ENCODE data around the gene PHC2.
"Not testable (repeated sequence)": the region's sequence is repeated elsewhere in the genome, so short reads cannot be mapped to it uniquely, and the experiment has no call there.

The PHC2 gene

GRCh38 chr1:33301273-33301984 lies 129.5 kb downstream of the PHC2 start:
- no peak for TF ChIP-seq ZNF274 (IDR thresholded peaks at IDR 0.05; ENCODE audit: low read depth, low read length)
- H3K4me3 ChIP-seq (ENCODE audit: low read length), result no peak overlapping the region

DNA sequence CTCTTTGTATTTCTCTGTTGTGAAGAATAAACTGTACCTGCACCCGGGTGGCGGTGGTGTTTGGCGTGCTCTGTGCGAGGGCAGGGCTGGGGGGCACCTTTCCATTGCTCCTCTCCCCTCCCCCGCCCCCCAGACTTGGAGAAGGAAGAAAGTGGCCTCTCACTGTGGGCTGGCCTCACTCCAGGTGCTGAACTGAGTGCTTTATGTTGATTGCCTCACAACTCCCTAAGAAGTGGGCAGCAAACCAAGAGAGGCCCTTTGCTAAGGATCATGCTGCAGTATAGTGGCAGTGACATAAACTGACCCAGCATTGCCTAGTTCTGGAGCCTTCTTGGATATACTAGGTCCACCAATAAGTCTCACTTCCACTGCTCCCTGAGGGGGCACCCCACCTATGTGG lies 130.2 kb downstream of the PHC2 start:
- H3K4me3 ChIP-seq (ENCODE audit: low read length), result no peak overlapping the region
- TF ChIP-seq ZNF274 (IDR thresholded peaks at IDR 0.05; ENCODE audit: low read depth, low read length), result no peak

- TF ChIP-seq ZNF274 (IDR thresholded peaks at IDR 0.05; ENCODE audit: low read depth, low read length), result no peak
- no peak overlapping the region for H3K4me3 ChIP-seq (ENCODE audit: low read length)
These were observed 131.3 kb downstream of the PHC2 start for GRCh38 chr1:33299461-33300155.

GRCh38 chr1:33298623-33299277 lies 132.1 kb downstream of the PHC2 start:
- no peak for TF ChIP-seq ZNF274 (IDR thresholded peaks at IDR 0.05; ENCODE audit: low read depth, low read length)
- H3K4me3 ChIP-seq (ENCODE audit: low read length), result no peak overlapping the region

GRCh38 chr1:33297911-33298622 lies 132.8 kb downstream of the PHC2 start:
- H3K4me3 ChIP-seq (ENCODE audit: low read length), result no peak overlapping the region
- TF ChIP-seq ZNF274 (IDR thresholded peaks at IDR 0.05; ENCODE audit: low read depth, low read length), result no peak

DNA sequence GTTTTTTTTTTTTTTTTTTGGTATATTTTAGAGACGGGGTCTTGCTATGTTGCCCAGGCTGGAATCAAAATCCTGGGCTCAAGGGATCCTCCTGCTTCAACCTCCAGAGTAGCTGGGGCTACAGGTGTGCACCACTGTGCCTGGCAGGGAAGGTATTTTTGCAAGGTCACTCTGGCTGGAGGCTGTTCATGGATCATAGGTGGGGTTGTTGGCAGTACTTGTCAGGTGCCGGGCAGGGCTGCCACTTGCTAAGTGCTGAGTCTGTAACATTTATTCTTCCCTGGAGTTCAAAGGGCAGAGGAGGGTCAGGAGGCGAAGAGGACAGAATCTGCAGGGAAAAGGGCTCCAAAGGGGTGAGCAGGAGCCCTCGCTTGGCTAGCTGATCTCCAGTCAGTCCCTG lies 134.1 kb downstream of the PHC2 start:
- TF ChIP-seq ZNF274 (IDR thresholded peaks at IDR 0.05; ENCODE audit: low read depth, low read length), result no peak
- H3K4me3 ChIP-seq (ENCODE audit: low read length), result no peak overlapping the region

- no peak for TF ChIP-seq ZNF274 (IDR thresholded peaks at IDR 0.05; ENCODE audit: low read depth, low read length)
- no peak overlapping the region for H3K4me3 ChIP-seq (ENCODE audit: low read length)
These were observed 134.8 kb downstream of the PHC2 start for GRCh38 chr1:33296082-33296458.

- no peak for TF ChIP-seq ZNF274 (IDR thresholded peaks at IDR 0.05; ENCODE audit: low read depth, low read length)
- no peak overlapping the region for H3K4me3 ChIP-seq (ENCODE audit: low read length)
These were observed 135.3 kb downstream of the PHC2 start for GRCh38 chr1:33295450-33296081.

DNA sequence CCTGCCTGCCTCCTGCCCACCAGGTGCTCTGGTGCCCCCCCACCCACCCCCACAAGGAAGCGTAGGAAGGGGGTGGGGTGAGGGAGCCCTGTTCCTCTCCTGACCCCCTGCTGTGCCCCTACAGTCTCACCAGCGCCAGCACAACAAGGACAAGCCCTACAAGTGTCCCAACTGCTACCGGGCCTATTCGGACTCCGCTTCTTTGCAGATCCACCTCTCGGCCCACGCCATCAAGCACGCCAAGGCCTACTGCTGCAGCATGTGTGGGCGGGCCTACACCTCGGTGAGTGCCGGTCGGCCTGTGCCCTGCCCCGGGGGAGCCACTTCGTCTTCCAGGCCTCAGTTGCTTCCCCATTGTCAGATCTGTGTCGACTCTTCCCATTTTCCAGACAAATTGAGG lies 135.9 kb downstream of the PHC2 start:
- TF ChIP-seq ZNF274 (IDR thresholded peaks at IDR 0.05; ENCODE audit: low read depth, low read length), result no peak

GRCh38 chr1:33294071-33295010 lies 136.6 kb downstream of the PHC2 start:
- H3K4me3 ChIP-seq (ENCODE audit: low read length), result no peak overlapping the region
- no peak for TF ChIP-seq ZNF274 (IDR thresholded peaks at IDR 0.05; ENCODE audit: low read depth, low read length)

More for the DNA sequence above, 135.9 kb downstream of the PHC2 start:
- no peak overlapping the region for H3K4me3 ChIP-seq (ENCODE audit: low read length)

- no peak overlapping the region for H3K4me3 ChIP-seq (ENCODE audit: low read length)
These were observed 138.1 kb downstream of the PHC2 start for GRCh38 chr1:33292726-33293340.

GRCh38 chr1:33290615-33291014 lies 140.3 kb downstream of the PHC2 start:
- H3K4me3 ChIP-seq (ENCODE audit: low read length), result not testable (repeated sequence)

More at GRCh38 chr1:33292726-33293340, 138.1 kb downstream of the PHC2 start:
- TF ChIP-seq ZNF274 (IDR thresholded peaks at IDR 0.05; ENCODE audit: low read depth, low read length), result no peak

DNA sequence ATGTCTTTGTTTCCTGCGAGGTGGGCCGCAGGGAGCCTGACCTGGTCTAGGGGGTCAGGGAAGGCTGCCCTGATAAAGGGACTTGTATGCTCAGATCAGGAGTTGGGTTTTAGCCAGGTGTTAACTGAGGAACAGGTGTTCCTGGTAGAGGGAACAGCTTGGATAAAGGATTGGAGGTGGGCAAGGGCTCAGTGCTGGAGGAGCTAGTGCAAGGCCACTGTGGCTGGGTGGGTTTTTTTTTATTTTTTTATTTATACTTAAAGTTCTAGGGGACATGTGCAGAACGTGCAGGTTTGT lies 141.1 kb downstream of the PHC2 start:
- H3K4me3 ChIP-seq (ENCODE audit: low read length), result no peak overlapping the region
- TF ChIP-seq ZNF274 (IDR thresholded peaks at IDR 0.05; ENCODE audit: low read depth, low read length), result no peak

All from GM08714 (cell line).